Adipocyte (in vitro differentiated cells): ENCODE measurements around the gene WNT7B.

ENCODE experiments used
- DNase-seq: peaks from one replicate; pipeline ENCODE4 v3.0.0-alpha.2; 2015; ENCODE audit warnings: low read depth
- H3K27me3 ChIP-seq: replicated peaks from 2 replicates; pipeline ENCODE4 v1.7.0; 2013; ENCODE audit warnings: mild to moderate bottlenecking, low read length, moderate library complexity; ENCODE audit not compliant: control insufficient read depth, insufficient read depth
- H3K36me3 ChIP-seq: 2 replicates; pipeline ENCODE4 v1.7.0; 2013; ENCODE audit warnings: low read length, mild to moderate bottlenecking, moderate library complexity; ENCODE audit not compliant: control insufficient read depth, insufficient read depth, severe bottlenecking
- H3K4me1 ChIP-seq: 2 replicates; pipeline ENCODE4 v1.7.0; 2013; ENCODE audit warnings: mild to moderate bottlenecking, low read length, moderate library complexity; ENCODE audit not compliant: control insufficient read depth, insufficient read depth
- H3K4me3 ChIP-seq: 2 replicates; pipeline ENCODE4 v1.7.0; 2013; ENCODE audit warnings: mild to moderate bottlenecking, low read length, moderate library complexity
- H3K9ac ChIP-seq: 2 replicates; pipeline ENCODE4 v1.7.0; 2013; ENCODE audit warnings: mild to moderate bottlenecking, low read length, moderate library complexity
- H3K9me3 ChIP-seq: 2 replicates; pipeline ENCODE4 v1.7.0; 2013; ENCODE audit warnings: mild to moderate bottlenecking, low read length, moderate library complexity; ENCODE audit not compliant: control insufficient read depth

WNT7B gene

DNA sequence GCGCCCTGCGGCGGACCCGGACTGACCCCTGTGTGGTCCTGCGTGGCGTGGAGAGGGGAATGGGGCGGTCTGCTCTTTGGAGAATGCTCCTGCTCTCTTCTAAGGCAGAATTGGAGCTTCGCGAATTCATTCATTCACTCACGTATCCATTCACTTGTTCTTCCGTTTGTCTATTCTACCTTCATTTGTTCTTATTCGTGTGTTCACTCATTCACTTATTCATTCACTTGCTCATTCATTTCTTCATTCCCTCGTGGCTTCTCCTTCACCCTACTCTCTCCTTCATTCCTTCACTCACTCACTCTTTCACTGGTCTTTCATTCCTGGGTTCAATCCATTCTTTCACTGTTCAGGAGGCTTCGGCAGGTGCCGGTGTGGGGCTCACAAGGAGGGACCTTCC, 69.6 kb downstream of the WNT7B start:
- H3K36me3 ChIP-seq: no peaks in the 10 kb centered on the region
- no peak overlapping the region for H3K4me3 ChIP-seq
- H3K4me1 ChIP-seq: peaks cover 23% of the 10 kb centered on the region
- no peak for DNase-seq
- H3K27me3 ChIP-seq: peaks cover 25% of the 10 kb centered on the region
- no peak overlapping the region for H3K9ac ChIP-seq
- H3K9me3 ChIP-seq: no peaks in the 10 kb centered on the region

DNA sequence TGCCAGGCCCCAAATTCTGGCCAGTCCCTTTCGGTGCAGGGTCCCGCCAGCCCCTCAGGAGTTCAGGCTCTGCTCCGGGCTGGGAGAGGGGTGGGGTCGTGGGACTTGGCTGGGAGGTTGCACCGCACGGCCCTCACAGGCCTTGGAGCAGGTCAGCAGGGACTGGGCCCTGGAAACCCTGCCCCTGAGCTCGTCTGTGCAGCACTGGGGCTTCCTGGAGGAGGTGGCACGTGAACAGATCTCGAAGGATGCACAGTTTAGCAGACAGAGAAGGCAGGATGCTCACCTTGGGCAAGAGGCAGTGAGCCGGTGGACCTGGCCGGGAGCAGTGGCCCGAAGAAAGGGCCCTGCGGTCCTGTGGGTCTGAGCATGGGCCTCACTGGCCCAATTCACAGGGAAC, 70.0 kb downstream of the WNT7B start:
- DNase-seq: no peak

DNA sequence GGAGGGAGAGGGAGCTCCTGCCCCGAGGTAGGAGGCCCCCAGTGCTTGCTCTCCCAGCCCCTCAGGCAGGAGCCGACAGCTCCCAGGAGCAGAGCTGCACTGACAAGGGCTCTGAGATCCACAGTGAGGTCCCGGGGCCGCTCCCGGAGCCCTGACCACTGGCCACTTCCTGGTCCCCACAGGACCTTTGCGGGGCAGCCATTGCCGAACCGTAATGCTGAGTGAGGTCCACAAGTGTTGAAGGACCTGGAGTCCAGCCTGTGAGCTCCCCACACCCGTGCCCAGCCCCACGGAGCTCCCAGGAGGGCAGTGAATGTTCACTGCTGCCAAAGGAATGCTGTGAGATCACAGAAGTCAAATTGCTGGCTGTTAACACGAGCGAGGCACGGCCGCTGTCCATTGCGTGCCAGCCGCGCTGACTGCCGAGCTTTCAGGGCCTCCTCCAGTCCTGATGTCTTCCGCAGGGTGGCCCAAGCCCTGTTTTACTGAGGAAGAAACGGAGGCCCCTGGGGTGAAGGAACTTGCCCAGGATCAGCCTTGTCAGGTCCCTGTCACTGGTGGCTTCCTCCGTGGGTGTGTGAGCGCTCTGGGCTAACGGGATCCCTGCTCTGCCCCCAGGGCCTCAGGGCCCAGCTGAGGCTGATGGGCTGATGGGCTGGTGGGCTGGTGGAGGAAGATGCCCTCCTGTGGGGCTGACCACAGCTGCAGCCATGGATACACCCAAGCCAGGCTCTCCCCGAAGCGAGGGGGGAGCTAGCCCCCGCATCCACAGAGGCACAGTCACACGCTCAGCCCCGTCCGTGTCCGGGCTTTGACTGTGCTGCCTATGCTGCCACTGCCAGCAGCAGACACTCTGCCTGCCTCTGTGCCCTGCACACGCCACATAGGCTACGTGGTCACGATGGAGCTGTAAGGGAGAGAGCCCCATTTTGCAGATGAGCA, 70.8 kb downstream of the WNT7B start:
- peaks cover 15% of the 10 kb centered on the region for H3K4me1 ChIP-seq
- H3K9ac ChIP-seq: no peak overlapping the region
- no peaks in the 10 kb centered on the region for H3K9me3 ChIP-seq
- peaks cover 25% of the 10 kb centered on the region for H3K27me3 ChIP-seq
- peak; percentile 70 for DNase-seq
- peak overlapping the region; percentile 51 for H3K4me3 ChIP-seq
- no peaks in the 10 kb centered on the region for H3K36me3 ChIP-seq

More for the DNA sequence above, 70.0 kb downstream of the WNT7B start:
- no peak overlapping the region for H3K4me3 ChIP-seq
- H3K4me1 ChIP-seq: peaks cover 21% of the 10 kb centered on the region
- H3K9me3 ChIP-seq: no peaks in the 10 kb centered on the region
- peaks cover 25% of the 10 kb centered on the region for H3K27me3 ChIP-seq
- no peaks in the 10 kb centered on the region for H3K36me3 ChIP-seq
- no peak overlapping the region for H3K9ac ChIP-seq

DNA sequence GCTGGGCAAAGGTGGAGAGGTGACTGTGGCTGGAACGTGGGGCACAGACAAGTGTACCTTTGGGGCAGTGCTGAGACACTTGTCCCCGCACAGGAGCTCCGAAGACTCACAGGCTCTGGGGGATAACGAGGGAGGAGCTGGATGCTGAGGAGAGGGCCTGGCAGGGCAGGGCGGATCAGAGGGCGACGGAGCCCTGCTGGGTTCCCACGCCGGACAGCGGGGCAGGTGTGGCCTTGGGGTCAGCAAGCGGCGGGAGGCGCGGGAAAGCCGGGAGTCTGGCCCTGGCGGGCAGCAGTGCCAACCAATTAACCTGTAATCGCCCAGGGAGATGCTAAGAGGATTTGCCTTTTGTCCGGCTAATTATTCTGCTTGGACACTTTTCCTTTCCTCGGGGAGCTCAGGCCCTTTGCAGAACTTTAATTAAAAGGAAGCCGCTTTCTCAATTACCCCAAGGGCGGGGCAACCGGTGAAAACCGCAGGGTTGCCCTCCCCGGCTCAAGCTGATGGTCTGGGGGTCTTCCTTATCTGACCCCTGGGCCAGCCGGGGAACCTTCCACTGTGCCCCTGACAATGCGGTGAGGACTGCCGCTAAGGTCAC, 71.5 kb downstream of the WNT7B start:
- H3K27me3 ChIP-seq: peaks cover 29% of the 10 kb centered on the region
- no peaks in the 10 kb centered on the region for H3K36me3 ChIP-seq
- H3K9me3 ChIP-seq: no peaks in the 10 kb centered on the region
- peaks cover 15% of the 10 kb centered on the region for H3K4me1 ChIP-seq
- H3K9ac ChIP-seq: no peak overlapping the region
- no peak for DNase-seq
- peak overlapping the region; percentile 51 for H3K4me3 ChIP-seq

DNA sequence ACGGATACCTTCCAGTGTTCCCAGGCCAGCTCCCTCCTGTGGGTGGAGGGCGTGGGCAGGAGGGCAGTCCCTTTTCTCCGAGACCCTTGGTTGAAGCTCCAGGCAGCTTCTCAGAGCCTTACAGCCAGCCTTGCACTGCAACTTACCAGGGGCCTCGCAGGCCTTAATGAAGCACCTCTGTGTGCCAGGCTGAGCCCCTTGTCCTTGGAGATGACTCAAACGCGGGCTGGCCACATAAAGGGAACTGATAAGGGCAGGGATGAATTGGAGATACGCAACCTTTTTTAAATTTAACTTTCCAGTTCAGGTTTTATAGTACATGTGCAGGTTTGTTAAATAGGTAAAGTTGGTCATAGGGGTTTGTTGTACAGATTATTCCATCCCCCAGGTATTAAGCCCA, 72.7 kb downstream of the WNT7B start:
- DNase-seq: no peak
- peaks cover 15% of the 10 kb centered on the region for H3K4me1 ChIP-seq
- H3K4me3 ChIP-seq: no peak overlapping the region
- H3K9me3 ChIP-seq: no peaks in the 10 kb centered on the region
- H3K27me3 ChIP-seq: peaks cover 39% of the 10 kb centered on the region
- H3K9ac ChIP-seq: no peak overlapping the region
- H3K36me3 ChIP-seq: no peaks in the 10 kb centered on the region

DNA sequence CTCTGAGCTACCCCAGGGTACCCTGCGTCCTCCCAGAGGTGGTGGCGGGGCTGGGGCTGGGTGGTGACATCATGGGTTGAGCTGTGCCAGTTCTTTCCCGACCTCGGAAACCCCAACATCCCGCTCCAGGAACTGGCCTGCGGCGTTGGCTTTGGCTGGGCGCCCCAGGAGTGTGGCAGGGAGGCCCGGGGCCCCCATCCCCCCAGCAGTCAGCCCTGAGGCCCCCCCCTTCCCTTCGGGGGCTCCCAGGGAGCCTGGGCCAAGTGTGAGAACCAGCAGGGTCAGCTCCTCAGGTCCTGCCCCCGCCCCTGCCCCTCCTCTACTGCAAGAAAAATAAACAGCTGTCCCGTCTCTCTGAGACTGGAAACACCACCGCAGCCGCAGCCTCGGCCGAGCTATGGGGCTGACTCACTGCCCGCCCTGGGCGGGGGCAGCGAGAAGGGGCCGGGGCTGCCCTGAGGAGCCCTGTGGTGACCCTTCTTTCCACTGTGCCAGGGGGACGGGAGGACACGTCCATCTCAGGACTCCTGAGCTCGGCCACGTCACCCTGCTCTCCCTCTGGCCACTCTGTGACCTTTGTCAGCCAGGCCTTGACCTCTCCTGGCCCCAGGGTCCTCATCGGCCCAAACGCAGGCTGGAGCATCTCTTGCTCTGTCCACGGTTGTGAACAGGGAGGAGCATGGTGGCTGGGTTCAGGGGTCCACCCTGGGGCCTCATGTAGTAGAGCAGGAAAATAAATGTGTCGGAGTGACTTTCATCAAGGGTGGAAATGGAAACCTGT, 73.4 kb downstream of the WNT7B start:
- H3K4me3 ChIP-seq: no peak overlapping the region
- H3K9ac ChIP-seq: no peak overlapping the region
- H3K9me3 ChIP-seq: no peaks in the 10 kb centered on the region
- H3K36me3 ChIP-seq: no peaks in the 10 kb centered on the region
- peak; percentile 85 for DNase-seq
- peaks cover 43% of the 10 kb centered on the region for H3K27me3 ChIP-seq
- H3K4me1 ChIP-seq: peaks cover 15% of the 10 kb centered on the region

DNA sequence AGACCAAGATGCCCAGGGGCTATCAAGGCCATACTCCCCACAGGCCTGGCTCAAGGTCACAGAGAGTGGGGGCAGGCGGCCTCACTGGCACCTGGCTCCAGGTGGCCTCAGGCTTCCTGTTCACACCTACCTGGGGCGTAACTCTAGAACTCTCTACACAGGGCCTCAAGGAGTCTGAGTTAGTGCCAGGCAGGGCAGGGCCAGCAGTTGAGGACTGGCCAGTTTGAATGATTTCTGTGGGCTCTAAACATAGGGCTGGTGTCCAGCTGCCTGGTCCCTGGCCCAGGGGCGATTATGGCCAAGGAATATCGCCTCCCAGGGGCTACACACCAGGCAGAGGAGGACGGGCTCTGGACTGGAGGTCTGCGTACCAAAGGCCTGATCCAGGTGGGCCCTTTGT, 79.2 kb downstream of the WNT7B start:
- H3K4me1 ChIP-seq: no peaks in the 10 kb centered on the region
- peaks cover 58% of the 10 kb centered on the region for H3K27me3 ChIP-seq
- H3K36me3 ChIP-seq: no peaks in the 10 kb centered on the region
- no peak for DNase-seq
- H3K4me3 ChIP-seq: no peak overlapping the region
- H3K9me3 ChIP-seq: no peaks in the 10 kb centered on the region
- no peak overlapping the region for H3K9ac ChIP-seq

DNA sequence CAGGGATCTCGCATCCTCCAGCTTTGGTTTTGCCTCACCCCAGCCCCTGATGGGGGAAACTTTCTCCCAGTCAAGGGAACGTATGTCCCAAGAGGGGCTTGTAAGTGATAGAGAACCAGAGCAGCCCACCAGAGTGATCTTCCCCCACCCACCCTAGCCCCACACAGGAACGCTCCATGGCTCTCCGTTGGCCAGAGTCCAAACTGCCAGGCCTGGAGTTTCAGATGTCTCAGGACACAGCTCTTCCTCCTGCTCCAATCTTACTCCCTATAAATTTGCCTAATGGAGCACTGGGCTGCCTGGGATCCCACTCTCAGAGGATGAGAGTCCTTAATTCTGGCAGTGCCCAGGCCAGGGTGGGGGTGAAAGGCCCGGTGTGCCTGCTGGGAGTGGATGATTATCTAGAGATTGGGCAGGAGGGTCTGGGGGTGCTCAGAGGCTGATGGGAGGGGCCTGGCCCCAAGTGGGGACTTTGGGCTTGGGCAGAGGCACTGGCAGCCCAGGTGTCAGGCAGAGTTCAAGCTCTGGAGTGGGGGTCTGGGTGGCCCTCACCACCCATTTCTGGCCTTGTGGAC, 79.9 kb downstream of the WNT7B start:
- H3K27me3 ChIP-seq: peaks cover 65% of the 10 kb centered on the region
- H3K36me3 ChIP-seq: no peaks in the 10 kb centered on the region
- H3K9ac ChIP-seq: no peak overlapping the region
- H3K4me1 ChIP-seq: no peaks in the 10 kb centered on the region
- DNase-seq: no peak
- no peaks in the 10 kb centered on the region for H3K9me3 ChIP-seq
- H3K4me3 ChIP-seq: no peak overlapping the region

DNA sequence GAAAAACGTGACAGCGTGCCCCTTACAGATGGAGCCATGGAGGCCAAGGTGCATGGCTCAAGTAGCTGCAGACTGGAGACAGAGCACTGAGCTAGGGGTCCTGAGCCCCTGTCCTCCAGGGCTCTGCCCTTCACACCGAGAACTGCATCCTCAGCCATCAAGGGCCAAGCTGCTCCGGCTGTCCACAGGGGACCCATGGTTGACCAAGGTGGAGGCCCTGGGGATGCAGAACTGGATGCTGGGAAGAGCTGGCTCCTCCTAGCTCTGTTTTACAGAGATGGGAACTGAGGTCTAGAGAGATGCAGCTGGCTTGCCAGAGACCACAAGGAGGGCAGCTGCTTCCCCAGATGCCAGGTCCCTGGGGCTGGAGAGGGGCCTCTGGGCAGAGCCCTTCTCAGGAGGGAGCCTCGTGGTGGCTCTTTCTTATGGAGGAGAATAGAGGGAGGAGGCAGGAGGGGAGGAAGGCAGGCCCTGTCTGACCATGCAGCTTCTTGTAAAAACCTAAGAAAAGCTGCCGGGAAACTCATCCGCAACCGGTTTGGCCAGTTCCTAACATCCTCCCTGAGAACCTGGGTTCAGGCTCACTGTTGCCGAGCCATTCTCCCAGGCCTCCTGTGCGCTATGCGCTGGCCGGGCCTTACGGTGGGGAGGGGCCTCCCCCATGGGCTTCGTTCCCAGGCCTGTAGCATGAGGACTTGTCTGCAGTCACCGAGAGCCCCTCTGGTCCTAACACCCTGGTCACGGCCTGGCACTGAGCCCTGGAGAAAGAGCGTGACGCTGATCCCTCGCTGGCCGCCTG, 80.6 kb downstream of the WNT7B start:
- Histone ChIP-seq H3K9ac (no peak overlapping the region), H3K4me3 (no peak overlapping the region), H3K9me3 (no peaks in the 10 kb centered on the region), H3K27me3 (peaks cover 69% of the 10 kb centered on the region), H3K36me3 (no peaks in the 10 kb centered on the region), H3K4me1 (no peaks in the 10 kb centered on the region)
- DNase-seq: no peak

DNA sequence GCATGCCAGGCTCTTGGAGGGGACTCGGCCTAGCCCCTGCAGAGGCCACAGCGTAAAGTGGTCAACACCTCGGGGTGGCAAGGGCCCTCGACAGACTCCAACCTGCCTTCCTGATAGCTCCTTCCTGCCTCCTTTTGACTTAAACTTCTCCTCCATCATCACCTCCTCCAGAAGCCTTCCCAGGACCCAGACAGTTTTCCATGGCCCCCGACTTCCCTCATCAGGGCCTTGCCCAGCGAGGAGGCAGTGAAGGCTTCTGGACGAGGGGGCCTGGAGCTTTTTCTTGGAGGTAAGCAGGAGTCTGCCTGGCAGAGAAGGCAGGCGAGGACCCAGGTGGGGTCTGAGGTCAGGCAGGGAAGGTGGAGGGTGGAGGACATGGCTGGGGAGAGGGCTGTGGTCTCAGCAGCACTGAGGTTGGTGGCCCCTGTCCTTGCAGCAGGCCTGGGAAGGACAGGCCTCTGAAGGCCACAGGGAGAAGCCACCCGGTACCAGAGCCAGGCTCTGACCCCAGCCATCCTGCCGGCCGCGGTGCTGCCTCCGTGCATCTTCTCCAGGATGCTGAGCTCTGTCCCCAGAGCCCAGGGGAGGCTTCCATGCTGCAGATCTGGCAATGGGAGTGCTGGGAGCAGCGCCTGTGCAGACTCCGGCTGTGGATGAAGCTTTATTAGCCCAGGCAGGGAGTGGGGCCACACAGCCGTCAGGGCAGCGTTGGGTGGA, 81.4 kb downstream of the WNT7B start:
- no peak for DNase-seq
- H3K4me3 ChIP-seq: no peak overlapping the region
- H3K4me1 ChIP-seq: no peaks in the 10 kb centered on the region

More for the DNA sequence above, 81.4 kb downstream of the WNT7B start:
- Histone ChIP-seq H3K36me3 (no peaks in the 10 kb centered on the region), H3K27me3 (peaks cover 66% of the 10 kb centered on the region), H3K9ac (no peak overlapping the region), H3K9me3 (no peaks in the 10 kb centered on the region)
